Skeletal muscle tissue (tissue), 4 donors: Measurements from ENCODE around the gene PLPP6. TPM values are rescaled to one million over a fixed set of nuclear protein-coding genes. Genes with fewer than 3 reads are reported as not detected.

Experiments used
- H3K27ac ChIP-seq: one replicate; pipeline ENCODE4 v1.7.0; 2013; ENCODE audit warnings: mild to moderate bottlenecking, low read depth, low read length, inconsistent platforms
- H3K27me3 ChIP-seq, 3 donors: one replicate each; pipeline ENCODE4 v1.7.0; 2013; ENCODE audit warnings: low read length in 3 of 3; ENCODE audit not compliant: control insufficient read depth in 3 of 3, insufficient read depth in 3 of 3
- H3K36me3 ChIP-seq, 3 donors: one replicate each; pipeline ENCODE4 v1.7.0; 2013; ENCODE audit warnings: low read length in 3 of 3; ENCODE audit not compliant: control insufficient read depth in 3 of 3, insufficient read depth in 3 of 3
- H3K4me1 ChIP-seq, 3 donors: one replicate each; pipeline ENCODE4 v1.7.0; 2013; ENCODE audit warnings: low read length in 3 of 3, mild to moderate bottlenecking in 3 of 3; ENCODE audit not compliant: control insufficient read depth in 3 of 3, insufficient read depth in 3 of 3
- H3K4me3 ChIP-seq, 3 donors: one replicate each; pipeline ENCODE4 v1.7.0; 2013; ENCODE audit warnings: low read length in 3 of 3
- H3K9ac ChIP-seq, 3 donors: one replicate each; pipeline ENCODE4 v1.7.0; 2013; ENCODE audit warnings: low read length in 3 of 3, mild to moderate bottlenecking in 3 of 3, moderate library complexity in 2 of 3, low read depth in 1 of 3
- H3K9me3 ChIP-seq, 3 donors: one replicate each; pipeline ENCODE4 v1.7.0; 2013; ENCODE audit warnings: low read length in 3 of 3; ENCODE audit not compliant: control insufficient read depth in 3 of 3
- total RNA-seq: library from RNA; depleted of rRNA; stranded (reverse); fragments of >200 nt; gene quantifications from one replicate; pipeline ENCODE4 v1.2.3, GENCODE V29; 2014
- donor health status: Osteomylitis.

The PLPP6 gene
- 3.7 TPM for total RNA-seq

DNA sequence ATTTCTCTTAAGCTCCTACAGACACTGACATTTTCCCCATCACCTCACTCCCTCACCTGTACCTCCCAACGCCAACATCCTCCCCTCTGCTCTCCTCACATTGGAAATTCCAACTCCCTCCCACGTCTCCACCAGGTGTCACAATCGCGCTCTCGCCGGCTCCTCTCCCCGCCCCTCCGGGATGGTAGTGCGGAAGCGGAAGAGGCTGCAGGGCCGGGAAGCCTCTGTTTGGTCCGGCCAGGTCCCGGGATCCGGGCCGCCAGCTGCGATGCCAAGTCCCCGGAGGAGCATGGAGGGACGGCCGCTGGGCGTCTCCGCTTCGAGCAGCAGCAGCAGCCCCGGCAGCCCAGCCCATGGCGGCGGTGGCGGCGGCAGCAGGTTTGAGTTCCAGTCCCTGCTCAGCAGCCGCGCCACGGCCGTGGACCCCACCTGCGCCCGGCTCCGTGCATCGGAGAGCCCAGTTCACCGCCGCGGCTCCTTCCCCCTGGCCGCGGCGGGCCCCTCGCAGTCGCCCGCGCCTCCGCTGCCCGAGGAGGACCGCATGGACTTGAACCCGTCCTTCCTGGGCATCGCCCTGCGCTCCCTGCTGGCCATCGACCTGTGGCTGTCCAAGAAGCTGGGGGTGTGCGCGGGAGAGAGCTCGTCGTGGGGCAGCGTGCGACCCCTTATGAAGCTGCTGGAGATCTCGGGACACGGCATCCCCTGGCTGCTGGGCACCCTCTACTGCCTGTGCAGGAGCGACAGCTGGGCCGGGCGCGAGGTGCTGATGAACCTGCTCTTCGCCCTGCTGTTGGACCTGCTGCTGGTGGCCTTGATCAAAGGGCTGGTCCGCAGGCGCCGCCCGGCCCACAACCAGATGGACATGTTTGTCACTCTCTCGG lies at the start of gene PLPP6:
PLPP6 (plus strand) TSS at position 187 of the 881 bp plus-strand sequence; CDS start at position 269, 82 bp downstream.
- no peaks in the 10 kb centered on the region for H3K27me3 ChIP-seq

DNA sequence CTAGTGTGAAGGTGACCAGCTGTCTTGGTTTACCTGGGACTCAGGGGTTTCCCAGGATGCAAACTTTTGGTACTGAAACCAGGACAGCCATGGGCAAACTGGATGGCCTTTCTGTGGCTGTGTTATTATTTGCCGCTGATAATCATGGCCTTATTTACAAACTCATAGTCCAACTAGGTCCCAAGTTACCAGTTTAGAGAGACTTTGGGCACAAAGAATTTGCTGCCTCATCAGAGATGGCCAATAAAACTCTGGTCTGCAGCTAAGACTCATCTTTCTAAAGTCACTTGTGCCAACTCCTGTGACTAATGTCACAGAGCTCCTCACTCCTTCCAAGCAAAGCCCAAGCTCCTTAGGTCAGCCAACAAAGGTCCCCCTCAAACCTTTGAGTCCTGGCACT lies 47.5 kb upstream of the PLPP6 start:
- Histone ChIP-seq H3K27me3 (no peaks in the 10 kb centered on the region), H3K4me1 (no peaks in the 10 kb centered on the region), H3K27ac (no peak overlapping the region), H3K4me3 (no peak overlapping the region), H3K9me3 (no peaks in the 10 kb centered on the region), H3K36me3 (no peaks in the 10 kb centered on the region), H3K9ac (no peak overlapping the region)

More for the DNA sequence above, at the start of gene PLPP6:
- no peaks in the 10 kb centered on the region for H3K9me3 ChIP-seq
- H3K36me3 ChIP-seq = no peaks in the 10 kb centered on the region
- peak within 1 kb of the TSS; percentile 80 to 89 (median 85) for H3K4me3 ChIP-seq
- H3K27ac ChIP-seq = peak within 1 kb of the TSS; percentile 62
- H3K4me1 ChIP-seq = peaks cover 20 to 29% (median 22%) of the 10 kb centered on the region in 3 donors
- peak within 1 kb of the TSS; percentile 82 to 90 (median 84) for H3K9ac ChIP-seq

- Histone ChIP-seq H3K36me3 (no peaks in the 10 kb centered on the region), H3K9ac (no peak overlapping the region), H3K27ac (no peak overlapping the region), H3K27me3 (no peaks in the 10 kb centered on the region), H3K4me3 (no peak overlapping the region), H3K9me3 (no peaks in the 10 kb centered on the region), H3K4me1 (no peaks in the 10 kb centered on the region)
Observed at GRCh38 chr9:4615251-4615650, 46.8 kb upstream of the PLPP6 start.

GRCh38 chr9:4615778-4616177 lies 46.3 kb upstream of the PLPP6 start:
- no peak overlapping the region for H3K9ac ChIP-seq

GRCh38 chr9:4617752-4618151 lies 44.3 kb upstream of the PLPP6 start:
- no peaks in the 10 kb centered on the region for H3K9me3 ChIP-seq
- no peaks in the 10 kb centered on the region for H3K36me3 ChIP-seq
- no peaks in the 10 kb centered on the region for H3K27me3 ChIP-seq
- no peak overlapping the region for H3K27ac ChIP-seq
- no peaks in the 10 kb centered on the region for H3K4me1 ChIP-seq
- H3K9ac ChIP-seq = no peak overlapping the region
- H3K4me3 ChIP-seq = no peak overlapping the region

More at GRCh38 chr9:4615778-4616177, 46.3 kb upstream of the PLPP6 start:
- Histone ChIP-seq H3K9me3 (no peaks in the 10 kb centered on the region), H3K27ac (no peak overlapping the region), H3K4me3 (no peak overlapping the region), H3K27me3 (no peaks in the 10 kb centered on the region), H3K36me3 (no peaks in the 10 kb centered on the region), H3K4me1 (no peaks in the 10 kb centered on the region)

- no peak overlapping the region for H3K9ac ChIP-seq
- no peaks in the 10 kb centered on the region for H3K9me3 ChIP-seq
- no peaks in the 10 kb centered on the region for H3K27me3 ChIP-seq
- H3K4me1 ChIP-seq = no peaks in the 10 kb centered on the region
- H3K27ac ChIP-seq = no peak overlapping the region
- H3K4me3 ChIP-seq = no peak overlapping the region
- H3K36me3 ChIP-seq = no peaks in the 10 kb centered on the region
Observed at GRCh38 chr9:4618700-4619099, 43.4 kb upstream of the PLPP6 start.

DNA sequence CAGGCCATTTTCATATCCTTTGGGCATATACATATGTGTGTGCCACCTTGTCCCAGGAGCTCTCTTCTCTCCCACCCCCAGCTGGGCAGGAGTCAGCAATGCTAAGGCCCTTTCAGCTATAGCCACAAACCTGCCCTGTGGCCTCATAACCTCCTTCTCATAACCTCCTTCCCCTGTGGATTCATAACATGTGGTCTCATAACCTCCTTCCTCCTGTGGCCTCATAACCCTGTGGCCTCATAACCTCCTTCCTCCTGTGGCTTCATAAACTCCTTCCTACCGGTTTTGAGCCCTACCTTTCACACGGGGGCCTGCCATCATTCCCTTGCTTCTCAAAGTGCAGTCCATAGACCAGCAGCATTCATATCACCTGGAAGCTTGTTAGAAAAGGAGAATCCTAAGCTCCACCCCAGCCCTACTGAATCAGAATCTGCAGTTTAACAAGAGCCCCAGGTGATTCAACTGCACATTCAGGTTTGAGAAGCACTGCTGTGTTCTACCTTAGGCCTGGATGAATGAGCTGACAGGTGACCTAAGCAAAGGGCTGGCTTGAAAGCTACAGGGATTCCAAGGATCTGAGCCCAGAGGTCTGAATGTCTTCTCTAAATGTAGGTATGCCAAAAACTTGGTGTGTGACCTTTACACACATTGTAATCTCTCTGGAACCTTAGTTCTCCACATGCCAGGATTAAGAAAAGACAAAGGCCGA lies 41.9 kb upstream of the PLPP6 start:
- H3K27me3 ChIP-seq = no peaks in the 10 kb centered on the region
- H3K27ac ChIP-seq = no peak overlapping the region
- H3K9ac ChIP-seq = no peak overlapping the region
- H3K4me3 ChIP-seq = no peak overlapping the region
- H3K4me1 ChIP-seq = no peaks in the 10 kb centered on the region
- H3K9me3 ChIP-seq = no peaks in the 10 kb centered on the region
- H3K36me3 ChIP-seq = no peaks in the 10 kb centered on the region

- Histone ChIP-seq H3K4me1 (no peaks in the 10 kb centered on the region), H3K4me3 (no peak overlapping the region), H3K36me3 (no peaks in the 10 kb centered on the region), H3K9me3 (no peaks in the 10 kb centered on the region), H3K9ac (no peak overlapping the region), H3K27me3 (no peaks in the 10 kb centered on the region), H3K27ac (no peak overlapping the region)
Observed at GRCh38 chr9:4620881-4621555, 41.1 kb upstream of the PLPP6 start.

- H3K36me3 ChIP-seq = no peaks in the 10 kb centered on the region
- H3K9ac ChIP-seq = no peak overlapping the region
- no peaks in the 10 kb centered on the region for H3K9me3 ChIP-seq
Observed at GRCh38 chr9:4622016-4622415, 40.1 kb upstream of the PLPP6 start.

More at GRCh38 chr9:4622016-4622415, 40.1 kb upstream of the PLPP6 start:
- Histone ChIP-seq H3K4me3 (no peak overlapping the region), H3K27me3 (no peaks in the 10 kb centered on the region), H3K4me1 (no peaks in the 10 kb centered on the region), H3K27ac (no peak overlapping the region)
